GM20431 (cell line): ENCODE results near the gene KANSL1L.
"Not testable (repeated sequence)": the region's sequence is repeated elsewhere in the genome, so short reads cannot be mapped to it uniquely, and the experiment has no call there.

Experiments
- in situ Hi-C: fragments of 300-500 bp; cut with MseI, MboI; formaldehyde crosslinking; loops from one replicate; pipeline ENCODE4 v1.15.0; 2020; ENCODE audit warnings: low sequenced_read_pairs; ENCODE audit not compliant: unreplicated experiment

KANSL1L gene

GRCh38 chr2:210171309-210172218 lies at the start of gene KANSL1L:
KANSL1L (minus strand) TSS chr2:210171409; CDS start chr2:210154582, 16,827 bp downstream.
- in situ Hi-C loops: no loop called here

GRCh38 chr2:210215120-210215519 lies 43.9 kb upstream of the KANSL1L start:
- in situ Hi-C loops: no loop called here

GRCh38 chr2:210210185-210210584 lies 39.0 kb upstream of the KANSL1L start:
- in situ Hi-C loops: no loop called here

- in situ Hi-C loops: no loop called here
Measured at GRCh38 chr2:210207929-210208328, 36.7 kb upstream of the KANSL1L start.

GRCh38 chr2:210203558-210203957 lies 32.3 kb upstream of the KANSL1L start:
- in situ Hi-C loops: no loop called here

GRCh38 chr2:210203147-210203546 lies 31.9 kb upstream of the KANSL1L start:
- in situ Hi-C loops: no loop called here

GRCh38 chr2:210199854-210200253 lies 28.6 kb upstream of the KANSL1L start:
- in situ Hi-C loops: loop anchor here (10.0 kb wide), 1 partner anchor 225 kb away; no protein-coding TSS in a partner anchor

GRCh38 chr2:210199186-210199765 lies 28.1 kb upstream of the KANSL1L start:
- in situ Hi-C loops: loop anchor here (10.0 kb wide), 1 partner anchor 224 kb away; no protein-coding TSS in a partner anchor

GRCh38 chr2:210198326-210198725 lies 27.1 kb upstream of the KANSL1L start:
- in situ Hi-C loops: loop anchor here (10.0 kb wide), 1 partner anchor 224 kb away; no protein-coding TSS in a partner anchor

GRCh38 chr2:210197720-210198119 lies 26.5 kb upstream of the KANSL1L start:
- in situ Hi-C loops: loop anchor here (10.0 kb wide), 1 partner anchor 223 kb away; no protein-coding TSS in a partner anchor

- in situ Hi-C loops: loop anchor here (10.0 kb wide), 1 partner anchor 220 kb away; no protein-coding TSS in a partner anchor
Measured at GRCh38 chr2:210195101-210195852, 24.1 kb upstream of the KANSL1L start.

GRCh38 chr2:210190345-210190744 lies 19.1 kb upstream of the KANSL1L start:
- in situ Hi-C loops: loop anchor here (10.0 kb wide), 1 partner anchor 216 kb away; no protein-coding TSS in a partner anchor

- in situ Hi-C loops: loop anchor here (10.0 kb wide), 1 partner anchor 215 kb away; no protein-coding TSS in a partner anchor
Measured at GRCh38 chr2:210189452-210190138, 18.4 kb upstream of the KANSL1L start.

- in situ Hi-C loops: no loop called here
Measured at GRCh38 chr2:210188755-210189154, 17.5 kb upstream of the KANSL1L start.

- in situ Hi-C loops: no loop called here
Measured at GRCh38 chr2:210188190-210188589, 17.0 kb upstream of the KANSL1L start.

GRCh38 chr2:210183936-210184335 lies 12.7 kb upstream of the KANSL1L start:
- in situ Hi-C loops: not testable (repeated sequence)

- in situ Hi-C loops: not testable (repeated sequence)
Measured at GRCh38 chr2:210181606-210182088, 10.4 kb upstream of the KANSL1L start.

GRCh38 chr2:210181033-210181605 lies 9.9 kb upstream of the KANSL1L start:
- in situ Hi-C loops: not testable (repeated sequence)

- in situ Hi-C loops: no loop called here
Measured at GRCh38 chr2:210180477-210180876, 9.3 kb upstream of the KANSL1L start.
